A172 (cell line): ENCODE measurements around the gene IL1RAPL2. TPM values are rescaled to one million over a fixed set of nuclear protein-coding genes. Genes with fewer than 3 reads are reported as not detected.
A peak's percentile ranks its signal among the peaks of the same experiment; 100 is the strongest.

Source experiments
- DNase-seq: peaks from one replicate; pipeline ENCODE4 v3.0.0-alpha.2; 2015; ENCODE audit warnings: low spot score
- total RNA-seq: library from RNA; depleted of rRNA; stranded (reverse); fragments of >200 nt; shearing (Covaris generic); gene quantifications from 2 replicates; pipeline ENCODE4 v1.2.3, GENCODE V29; 2014

IL1RAPL2 gene
- total RNA-seq, 1 experiment from 2014 or later = not detected

DNA sequence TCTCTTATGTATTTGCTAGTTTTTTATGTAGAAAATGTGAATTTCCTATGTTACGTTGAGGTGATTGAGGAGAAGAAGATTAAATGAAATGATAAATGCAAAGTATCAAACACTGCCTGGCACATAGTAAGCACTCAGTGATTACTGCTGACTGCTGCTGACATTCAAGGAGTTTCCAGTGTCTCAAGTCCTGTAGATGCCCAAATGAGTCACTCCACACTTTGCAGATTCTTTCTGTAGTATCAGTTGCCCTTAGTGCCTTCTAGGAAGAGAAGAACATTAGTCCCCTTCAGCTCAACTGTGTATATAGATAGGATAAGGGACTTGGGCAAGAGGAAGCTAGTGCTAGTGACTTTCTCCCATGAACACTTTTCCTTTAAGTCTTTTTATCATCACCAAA lies 895.0 kb downstream of the IL1RAPL2 start:
- DNase-seq = no peak

DNA sequence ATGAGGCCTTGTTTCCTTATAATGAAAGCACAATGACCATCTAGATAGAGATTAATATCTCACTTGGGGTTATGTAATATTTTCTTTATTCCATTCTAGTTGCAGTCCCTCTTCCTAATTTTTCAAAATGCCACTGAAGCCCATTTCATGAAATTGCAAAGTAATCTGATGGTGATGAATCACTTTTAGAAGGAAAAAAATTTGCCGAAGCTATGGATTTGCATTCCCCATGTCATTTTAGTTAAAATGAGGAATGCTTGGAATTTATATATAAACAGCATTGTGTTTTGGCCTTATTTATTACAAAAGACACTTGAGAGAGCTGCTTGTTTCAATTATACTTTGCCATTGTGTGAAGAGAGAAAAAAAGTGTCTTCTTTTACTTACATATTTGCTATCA lies 896.2 kb downstream of the IL1RAPL2 start:
- DNase-seq = no peak

DNA sequence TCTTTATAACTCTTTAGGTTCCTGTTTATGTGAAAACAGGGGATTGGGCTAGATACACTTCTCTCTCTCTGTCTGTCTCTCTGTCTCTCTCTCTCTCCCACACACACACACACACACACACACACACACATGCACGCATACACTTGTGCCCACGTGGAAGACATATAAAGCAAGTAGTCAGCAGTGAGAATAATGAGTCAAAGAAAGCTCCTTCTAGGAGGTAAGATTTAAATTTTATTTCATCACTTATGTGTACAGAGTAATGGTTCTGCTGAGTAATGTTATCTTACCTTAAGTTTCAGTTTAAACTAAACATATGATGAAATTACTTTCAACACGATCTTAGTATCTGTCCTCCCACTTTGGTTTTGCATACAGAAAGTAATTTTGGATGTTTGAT lies 897.5 kb downstream of the IL1RAPL2 start:
- no peak for DNase-seq

DNA sequence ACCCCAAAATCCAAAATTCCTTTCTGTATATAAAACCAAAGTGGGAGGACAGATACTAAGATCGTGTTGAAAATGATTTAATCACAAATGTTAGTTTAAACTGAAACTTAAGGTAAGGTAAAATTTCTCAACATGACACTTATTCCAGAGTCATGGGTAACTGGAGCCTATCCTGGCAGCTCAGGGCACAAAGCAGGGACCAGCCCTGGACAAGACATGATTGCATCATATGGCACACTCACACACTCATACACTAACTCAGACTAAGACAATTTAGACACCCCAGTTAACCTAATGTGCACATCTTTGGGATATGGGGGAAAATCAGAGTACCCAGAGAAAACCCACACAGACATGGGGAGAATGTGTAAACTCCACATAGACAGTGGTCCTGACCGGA lies 898.6 kb downstream of the IL1RAPL2 start:
- DNase-seq = no peak

DNA sequence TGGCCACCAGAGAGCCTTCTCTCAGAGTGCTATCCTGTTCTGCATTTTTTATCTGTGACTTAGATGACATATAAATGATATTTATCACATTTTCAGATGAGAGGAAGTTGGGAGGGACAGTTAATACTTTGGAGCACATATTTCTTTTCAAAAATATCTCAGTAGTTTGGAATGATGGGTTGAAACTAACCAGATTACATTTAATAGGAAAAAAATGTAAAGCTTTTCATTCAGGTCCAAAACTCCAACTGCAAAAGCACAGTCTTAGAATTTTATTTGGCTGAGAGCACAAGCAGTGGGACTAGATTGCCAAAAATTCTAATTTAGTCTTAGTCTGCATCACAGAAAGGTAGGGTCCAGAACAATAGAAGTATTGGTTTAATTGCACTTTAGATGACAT lies 902.7 kb downstream of the IL1RAPL2 start:
- DNase-seq = no peak

DNA sequence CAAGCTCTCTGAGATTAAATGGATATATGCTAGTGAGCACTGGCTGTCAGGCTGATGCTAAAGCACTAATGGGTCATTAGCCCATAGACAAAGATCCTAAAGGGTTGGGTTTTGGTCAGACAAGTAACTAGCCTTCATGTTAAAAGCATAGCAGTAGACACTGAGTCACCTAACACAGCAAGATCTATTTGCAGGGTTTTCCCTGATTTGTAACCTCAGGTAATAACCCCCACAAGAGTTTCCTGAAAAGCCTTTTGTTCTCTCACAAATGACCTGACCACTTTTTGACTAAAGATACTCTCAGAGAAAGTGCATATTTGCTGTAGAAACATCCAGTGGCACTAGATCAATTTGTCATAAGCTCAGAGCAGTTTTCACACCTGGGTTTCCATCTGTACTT lies 905.6 kb downstream of the IL1RAPL2 start:
- no peak for DNase-seq

DNA sequence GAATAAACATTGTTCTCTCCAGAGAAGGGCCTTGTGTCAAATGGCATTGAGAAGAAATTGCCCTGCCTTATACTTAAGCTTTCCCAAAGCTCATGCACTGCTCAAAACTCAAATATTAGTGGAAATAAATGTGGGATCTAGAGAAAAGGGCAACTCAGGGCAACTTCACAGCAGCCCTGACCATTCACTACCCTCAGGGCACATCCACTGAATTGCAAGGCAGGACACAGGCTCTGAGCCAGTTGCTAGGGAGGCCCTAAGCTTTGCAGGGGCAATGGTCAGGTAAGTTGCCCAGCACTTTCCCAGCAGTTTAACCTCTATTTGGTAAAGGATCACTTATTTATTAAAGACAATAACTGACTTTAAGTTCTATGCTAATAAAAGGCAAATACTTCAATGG lies 909.8 kb downstream of the IL1RAPL2 start:
- no peak for DNase-seq

DNA sequence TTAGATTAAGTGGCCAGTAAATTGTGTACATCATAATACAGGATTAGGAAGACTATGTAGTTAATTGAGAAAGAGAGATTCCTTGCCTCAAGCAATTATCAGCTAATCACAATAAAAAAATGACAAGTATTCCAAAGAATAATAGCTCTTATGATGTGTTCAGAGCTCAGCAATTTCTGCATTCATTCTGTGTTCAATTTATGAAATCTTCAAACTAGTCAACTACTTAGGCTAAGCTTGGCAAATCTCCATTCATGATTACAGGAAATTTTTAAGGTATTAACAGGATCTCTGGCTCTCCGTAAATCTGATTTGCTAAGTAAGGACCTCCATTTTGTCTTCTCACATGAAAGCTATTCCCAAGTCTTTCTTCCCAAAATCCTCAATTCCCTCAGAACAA lies 911.4 kb downstream of the IL1RAPL2 start:
- DNase-seq = no peak

DNA sequence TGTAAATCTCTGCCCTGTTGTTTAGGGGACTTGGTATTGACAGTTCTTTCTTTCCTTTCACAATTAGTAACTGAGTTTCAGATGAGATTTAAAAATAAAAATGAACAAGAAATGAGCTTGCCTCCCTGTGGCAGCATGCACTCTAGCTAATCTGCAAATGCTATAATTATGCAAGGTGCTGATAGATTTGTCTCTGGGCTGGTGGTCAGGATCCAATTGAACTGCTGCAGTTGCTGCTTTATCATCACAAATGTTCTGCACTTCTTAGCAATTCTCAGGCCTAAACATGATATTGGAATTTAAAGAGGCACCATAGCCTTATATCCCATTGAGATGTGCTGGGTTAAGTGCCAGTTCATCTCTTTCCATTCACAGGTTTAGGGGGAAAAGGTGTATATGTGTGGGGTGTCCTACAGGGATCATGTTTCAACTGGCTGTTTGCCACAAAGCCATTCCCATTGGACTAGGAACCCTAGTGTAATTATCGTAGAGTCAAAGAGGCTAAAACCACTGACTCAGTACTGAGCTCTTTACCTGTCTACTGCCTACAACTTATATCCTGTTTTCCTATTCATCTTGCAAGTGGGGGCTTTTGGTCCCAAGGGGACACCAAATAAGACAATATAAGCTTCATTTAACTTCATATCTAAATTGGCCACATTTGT lies 914.8 kb downstream of the IL1RAPL2 start:
- DNase-seq = no peak

DNA sequence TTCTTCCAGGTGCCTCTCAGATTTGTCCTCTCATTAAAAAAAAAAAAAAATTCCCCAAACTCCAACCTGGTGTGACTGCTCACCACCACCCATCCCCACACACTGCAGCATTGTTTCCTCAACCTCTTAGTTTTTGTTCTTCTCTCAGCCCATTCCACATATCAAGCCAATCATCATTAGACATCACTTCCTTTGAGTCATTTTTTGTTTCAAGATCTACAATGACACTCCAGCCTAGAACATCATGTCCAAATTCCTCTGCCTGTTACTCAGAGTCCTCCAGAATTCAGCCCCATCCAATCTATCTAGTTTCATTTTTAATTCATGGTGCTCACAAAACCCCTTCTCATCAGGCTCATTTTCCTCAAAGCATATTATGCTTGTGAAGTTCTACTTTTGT lies 917.0 kb downstream of the IL1RAPL2 start:
- no peak for DNase-seq

DNA sequence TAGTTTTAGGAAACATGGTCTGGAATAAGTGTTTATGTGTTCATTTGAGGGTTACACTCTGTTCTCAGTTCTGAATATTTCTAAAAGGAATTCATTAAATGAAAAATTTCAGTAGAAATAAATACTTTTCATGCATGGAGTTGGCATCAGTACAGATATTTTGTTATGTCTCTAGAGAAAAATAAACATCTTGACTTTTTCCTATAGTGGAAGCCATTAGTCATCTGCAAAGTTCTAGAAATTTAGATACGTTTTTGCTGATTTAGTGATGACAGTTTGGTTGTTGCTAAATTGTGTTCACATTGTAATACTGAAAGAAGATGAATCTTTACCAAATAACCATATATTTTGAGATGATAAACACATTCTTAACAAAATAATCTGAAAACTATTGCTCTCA lies 922.7 kb downstream of the IL1RAPL2 start:
- DNase-seq = no peak

DNA sequence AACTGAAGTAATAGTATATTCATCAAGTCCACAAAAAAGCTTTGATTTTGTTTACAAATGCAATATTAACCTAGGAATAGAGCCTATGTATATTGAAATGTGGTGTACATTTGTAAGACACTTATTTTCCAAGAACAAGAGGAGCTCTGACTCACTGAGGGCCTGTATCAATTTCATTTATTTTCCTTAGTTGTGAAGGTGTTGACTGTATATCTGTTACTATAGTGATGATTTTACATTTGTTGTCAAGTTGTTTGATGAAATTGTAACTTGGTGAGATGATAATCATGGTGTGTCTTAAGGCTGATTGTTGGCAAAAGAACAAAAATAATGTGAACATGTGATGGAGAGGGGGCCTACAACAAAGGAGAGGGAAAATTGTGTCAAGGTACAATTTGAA lies 929.4 kb downstream of the IL1RAPL2 start:
- DNase-seq = no peak

DNA sequence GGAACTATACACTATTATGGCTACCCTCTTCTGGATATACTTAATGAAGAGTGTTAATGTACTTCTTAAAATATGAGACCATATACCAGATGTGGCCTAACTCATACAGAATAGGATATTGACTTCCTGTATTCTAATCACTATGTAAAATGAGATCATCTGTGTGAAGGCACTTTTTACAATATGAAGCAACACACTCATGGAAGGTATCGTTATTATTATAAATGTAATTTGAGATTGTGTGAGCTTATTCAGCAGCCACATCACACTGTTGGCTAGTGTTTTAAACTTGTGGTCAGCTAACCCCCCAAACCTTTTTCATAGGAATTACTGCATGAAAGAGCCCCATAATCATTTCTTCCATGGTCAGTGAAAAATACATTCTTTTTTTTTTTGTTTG lies 936.3 kb downstream of the IL1RAPL2 start:
- DNase-seq = no peak

DNA sequence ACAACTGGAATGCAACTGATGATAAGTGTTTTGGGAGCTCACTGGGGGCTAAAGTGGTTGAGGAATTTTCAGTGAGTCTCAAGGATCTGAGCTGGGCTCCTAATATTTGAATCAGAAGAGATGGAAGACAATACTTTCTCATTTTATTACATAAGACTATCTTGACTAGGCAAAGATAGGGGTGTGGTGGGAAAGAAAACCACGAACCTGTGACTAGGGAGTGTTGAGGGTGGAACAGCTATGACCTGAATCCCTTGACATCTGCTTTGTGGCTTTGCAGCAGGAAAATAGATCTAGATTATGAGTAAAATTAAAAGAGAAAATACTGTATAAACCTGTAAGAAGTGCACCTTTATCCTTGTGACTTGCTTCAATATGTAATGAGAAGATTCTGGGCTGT lies 949.6 kb downstream of the IL1RAPL2 start:
- no peak for DNase-seq

DNA sequence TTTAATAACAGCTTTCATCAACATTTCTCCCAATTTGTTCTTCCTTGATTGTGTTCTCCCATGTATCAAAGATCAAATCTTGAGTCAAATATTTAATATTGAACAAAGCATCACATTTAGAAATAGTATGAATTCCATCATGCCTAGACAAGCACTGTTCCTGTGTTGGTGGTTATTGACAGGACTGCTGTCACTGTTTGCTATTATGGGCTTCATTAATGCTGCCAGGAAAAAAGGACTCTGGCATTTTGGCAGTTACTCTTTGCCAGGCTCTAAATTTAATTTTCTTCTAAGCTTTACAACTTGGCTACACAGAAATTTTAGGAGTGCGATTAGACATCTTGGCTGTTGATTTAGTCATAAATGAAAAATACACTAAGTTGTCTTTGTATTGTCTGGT lies 960.4 kb downstream of the IL1RAPL2 start:
- no peak for DNase-seq

DNA sequence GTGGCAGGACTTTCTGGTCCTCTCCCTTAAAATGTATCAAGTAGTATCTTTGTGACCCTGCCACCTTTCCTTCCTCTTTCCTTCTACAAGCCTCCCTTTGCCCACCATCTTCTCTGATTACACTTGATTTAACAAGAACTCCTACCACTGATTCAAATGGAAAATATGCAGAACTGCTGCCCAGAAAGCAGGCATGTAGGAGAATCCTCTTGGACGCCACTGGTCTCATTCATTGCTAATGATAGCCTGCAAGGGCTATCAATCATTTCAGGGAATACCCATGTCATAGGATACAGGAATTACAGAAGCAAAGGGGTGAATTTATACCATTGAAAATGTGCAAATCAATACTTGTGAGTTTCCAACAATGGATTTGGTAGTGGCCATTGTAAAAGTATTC lies 961.8 kb downstream of the IL1RAPL2 start:
- no peak for DNase-seq

DNA sequence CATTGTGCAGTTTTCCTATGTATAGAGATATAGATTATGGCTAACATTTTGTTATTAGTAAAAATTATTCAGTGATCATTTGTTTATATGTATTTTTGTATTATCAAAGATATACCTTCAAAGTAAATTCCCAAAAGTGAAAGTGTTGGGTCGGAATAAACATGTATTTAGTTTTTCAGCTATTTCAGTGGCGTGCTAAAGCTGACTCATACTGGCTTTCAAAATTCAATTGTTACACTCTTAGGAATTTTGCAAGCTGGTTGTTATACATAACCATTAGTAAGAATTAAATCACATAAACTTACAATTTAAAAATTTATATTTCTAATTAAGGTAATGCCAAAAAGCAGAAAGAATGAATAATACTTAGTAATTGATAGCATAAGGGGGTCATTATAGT lies 968.0 kb downstream of the IL1RAPL2 start:
- no peak for DNase-seq

DNA sequence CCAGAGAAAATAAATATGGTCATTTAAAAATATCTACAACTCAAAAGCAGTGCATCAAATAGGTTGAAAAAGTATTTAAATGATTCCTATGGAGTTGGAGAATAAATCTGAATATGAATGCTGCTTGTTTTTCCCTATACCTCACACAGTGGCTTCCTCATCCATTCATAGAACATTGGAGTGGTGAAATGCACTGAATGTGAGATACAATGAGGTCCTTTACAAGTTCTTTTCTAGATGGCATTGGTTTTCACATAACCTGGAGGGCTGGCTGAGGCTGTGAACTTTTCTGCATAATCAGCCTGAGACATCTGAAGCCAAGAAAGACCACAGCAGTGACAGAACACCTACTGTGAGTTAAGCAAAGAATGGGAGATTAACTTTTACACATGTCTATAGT lies 977.3 kb downstream of the IL1RAPL2 start:
- DNase-seq = no peak

DNA sequence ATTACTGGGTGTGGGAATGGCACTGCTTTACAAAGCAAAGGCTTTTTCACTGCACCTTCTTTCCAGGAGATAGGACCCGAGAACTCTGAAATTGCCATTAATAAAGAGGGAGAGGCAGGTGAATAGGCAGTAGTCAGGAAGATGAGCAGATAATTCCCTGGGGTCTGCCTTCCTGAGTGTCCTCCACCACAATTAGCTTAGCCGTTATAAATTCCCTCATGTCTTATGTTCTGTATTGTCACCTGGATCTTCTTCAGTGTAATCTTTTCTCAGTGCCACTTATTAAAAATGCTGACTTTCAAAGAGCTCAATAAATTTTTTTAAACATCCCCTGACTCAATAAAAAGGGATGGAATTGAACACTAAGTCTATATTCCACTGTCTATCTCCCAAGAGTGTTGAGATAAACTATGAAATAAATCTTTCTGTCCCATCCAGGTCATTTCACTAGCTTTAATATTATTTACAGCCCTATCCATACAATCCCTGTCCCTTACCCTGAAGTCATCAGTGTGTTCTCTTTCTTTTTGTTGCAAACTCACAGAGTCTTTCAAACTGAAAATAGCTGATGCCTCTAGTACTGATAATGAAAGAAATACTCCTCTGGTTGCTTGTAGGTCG lies 984.2 kb downstream of the IL1RAPL2 start:
- no peak for DNase-seq

DNA sequence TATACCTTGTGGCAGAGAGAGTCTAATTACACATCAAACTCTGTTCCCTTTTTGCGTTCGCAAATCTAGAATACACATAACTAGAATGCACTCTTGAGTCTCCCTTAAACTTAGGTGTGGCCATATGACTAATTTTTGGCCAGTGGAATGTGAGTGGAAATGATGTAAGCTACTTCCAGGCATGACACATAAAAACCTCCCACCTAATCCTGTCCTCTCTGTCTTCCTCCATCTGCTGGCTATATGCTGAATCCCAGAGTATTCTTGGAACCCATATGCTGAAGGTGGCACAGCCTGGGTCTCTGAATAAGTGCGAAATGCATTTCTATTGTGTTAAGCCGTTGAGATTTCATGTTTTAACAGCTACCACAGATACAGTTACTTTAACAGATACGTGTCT lies 986.4 kb downstream of the IL1RAPL2 start:
- DNase-seq = peak; percentile 2

DNA sequence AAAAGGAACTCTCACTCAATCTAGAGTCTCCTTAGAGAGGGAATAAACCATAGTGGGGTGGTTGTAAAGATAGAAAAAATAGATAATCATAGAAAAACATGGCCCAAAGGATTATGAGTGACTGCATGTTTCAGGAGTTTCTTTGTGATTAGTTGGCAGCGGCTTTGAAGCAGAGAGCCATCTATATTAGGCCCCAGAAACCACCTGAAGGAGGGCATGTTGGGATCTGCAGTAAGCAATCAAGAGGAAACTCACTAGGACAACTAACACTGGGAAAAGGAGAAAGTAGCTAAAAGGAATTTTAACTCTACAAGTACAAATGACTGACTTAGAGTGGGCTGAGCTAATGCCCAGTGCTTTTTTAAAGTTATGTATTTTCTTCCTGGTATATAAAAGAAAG lies 987.1 kb downstream of the IL1RAPL2 start:
- no peak for DNase-seq

DNA sequence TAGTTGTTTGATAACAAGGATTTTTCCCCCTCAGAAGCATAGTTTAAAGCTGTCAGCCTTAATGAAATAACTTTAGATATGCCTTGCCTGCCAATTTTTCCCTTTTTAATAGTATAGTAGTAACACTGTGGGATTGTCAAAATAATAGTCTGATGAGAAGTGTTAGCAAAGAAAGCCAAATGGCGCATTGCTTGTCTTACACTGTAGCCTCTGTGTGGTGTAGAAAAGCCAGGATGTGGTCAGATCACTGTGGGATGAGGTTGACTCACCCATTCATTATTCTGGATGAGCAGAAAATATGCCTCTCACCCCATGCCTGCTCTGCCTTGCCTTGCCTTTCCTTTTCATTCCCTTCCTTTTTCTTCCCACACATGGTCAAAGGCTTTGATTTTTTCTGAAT lies 998.5 kb downstream of the IL1RAPL2 start:
- DNase-seq = peak; percentile 5

DNA sequence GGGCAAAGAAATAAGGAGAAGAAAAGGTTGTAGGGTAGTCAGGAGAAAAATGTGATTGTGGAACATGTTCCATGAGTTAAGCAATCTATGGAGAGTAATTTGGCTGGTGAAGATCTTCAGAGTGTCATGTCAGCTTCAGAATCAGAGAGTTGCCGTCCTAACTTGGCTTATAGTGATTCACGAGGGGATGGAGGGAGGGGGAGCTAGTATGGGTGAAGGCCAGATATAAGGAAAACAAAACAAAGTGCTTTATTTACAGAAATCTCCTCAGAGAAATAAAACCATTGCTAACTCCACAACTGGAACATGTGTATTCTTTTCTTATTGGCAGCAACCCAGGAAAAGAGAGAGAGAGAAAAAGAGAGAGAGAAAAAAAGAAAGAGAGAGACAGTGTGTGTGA lies 999.9 kb downstream of the IL1RAPL2 start:
- no peak for DNase-seq

DNA sequence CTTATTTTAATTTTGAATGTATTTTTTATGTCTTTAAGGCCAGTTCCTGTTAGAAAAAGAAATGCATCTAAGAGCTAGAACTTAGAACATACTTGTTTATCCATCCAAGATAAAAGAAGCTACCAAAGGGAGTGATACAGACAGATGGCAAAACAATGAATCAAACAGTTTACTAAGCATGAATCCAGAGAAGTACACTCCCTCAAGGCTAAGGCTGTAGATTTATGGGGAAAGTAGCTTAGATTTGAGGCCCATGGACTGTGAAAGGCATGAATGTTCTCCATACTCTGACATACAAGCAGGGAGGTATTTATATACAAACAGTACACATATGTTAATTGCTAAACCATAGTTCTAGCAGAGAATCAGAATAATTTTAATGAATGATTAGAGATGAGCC lies 1001.1 kb downstream of the IL1RAPL2 start:
- no peak for DNase-seq
